Suprapubic skin (tissue), 4 donors: ENCODE results near the gene POLR3G. TPM values are rescaled to one million over a fixed set of nuclear protein-coding genes. Genes with fewer than 3 reads are reported as not detected.

Experiments used
- DNase-seq, 2 donors: peaks; one replicate each; pipeline ENCODE4 v3.0.0-alpha.2; 2019; ENCODE audit warnings: low spot score in 2 of 2
- H3K27ac ChIP-seq: fragments of 200-600 bp; sonication (generic); one replicate; pipeline ENCODE4 v1.5.1; 2019
- H3K27me3 ChIP-seq: fragments of 200-600 bp; sonication (generic); one replicate; pipeline ENCODE4 v1.5.1; 2019
- H3K36me3 ChIP-seq: fragments of 200-600 bp; sonication (generic); one replicate; pipeline ENCODE4 v1.5.1; 2019
- H3K4me1 ChIP-seq: fragments of 200-600 bp; sonication (generic); one replicate; pipeline ENCODE4 v1.5.1; 2019
- H3K4me3 ChIP-seq: fragments of 200-600 bp; sonication (generic); one replicate; pipeline ENCODE4 v1.5.1; 2019; ENCODE audit warnings: mild to moderate bottlenecking
- H3K9me3 ChIP-seq: fragments of 200-600 bp; sonication (generic); one replicate; pipeline ENCODE4 v1.5.1; 2019
- EP300 ChIP-seq: sonication (generic); formaldehyde crosslinking; IDR thresholded peaks from one replicate; pipeline ENCODE4 v1.6.1; 2017; ENCODE audit warnings: antibody characterized with exemption
- POLR2A ChIP-seq, 2 donors: fragments of 450-650 bp; IDR thresholded peaks; one replicate each; pipeline ENCODE4 v1.6.1; 2017; ENCODE audit warnings: antibody characterized with exemption in 2 of 2, mild to moderate bottlenecking in 2 of 2, moderate library complexity in 2 of 2
- POLR2AphosphoS5 ChIP-seq, 3 donors: sonication (generic); formaldehyde crosslinking; IDR thresholded peaks; one replicate each; pipeline ENCODE4 v1.6.1; 2017; ENCODE audit warnings: antibody characterized with exemption in 3 of 3
- WGBS: methylation state at CpG from one replicate; pipeline ENCODE4 v1.1.5; 2018; 5-methylcytosine and 5-hydroxymethylcytosine counted together
- total RNA-seq, 4 donors: library from RNA; depleted of rRNA; stranded (reverse); fragments of >200 nt; gene quantifications; one replicate each; pipeline ENCODE4 v1.1.0, GENCODE V29; 2016
- TF ChIP-seq, protein P1 (sequence below), 2 donors: fragments of 200-600 bp in 1 of 2; fragments of 450-650 bp in 1 of 2; sonication (generic) in 1 of 2; IDR thresholded peaks; one replicate each; pipeline ENCODE4 v1.5.1; 2016 to 2019; ENCODE audit warnings: antibody characterized with exemption in 2 of 2, mild to moderate bottlenecking in 1 of 2, moderate library complexity in 1 of 2

POLR3G gene
- total RNA-seq, 4 donors from 2014 or later, result 3.2 to 7.3 (median 4.9) TPM

DNA sequence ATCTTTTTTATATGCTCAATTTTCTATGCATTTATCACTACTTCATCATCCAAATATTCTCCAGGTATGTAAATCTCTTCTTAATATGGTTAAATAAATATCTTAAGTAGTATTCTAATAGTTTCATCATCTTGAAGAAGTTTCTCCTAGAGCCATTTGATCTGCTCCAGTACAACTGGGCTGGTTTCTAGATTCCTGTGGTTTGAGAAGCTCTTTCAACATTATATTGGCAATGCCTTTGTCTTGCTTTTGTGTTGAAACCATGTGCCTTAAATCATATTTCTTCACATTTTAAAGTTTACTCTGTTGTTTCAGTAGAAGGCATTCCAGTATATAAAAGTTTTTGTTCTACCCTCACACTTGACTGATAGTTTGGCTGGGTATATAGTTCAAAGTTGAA, 27.7 kb upstream of the POLR3G start:
- no peaks in the 10 kb centered on the region for H3K27me3 ChIP-seq
- DNase-seq, result no peak
- H3K27ac ChIP-seq, result no peak overlapping the region
- no peak overlapping the region for H3K4me3 ChIP-seq
- H3K4me1 ChIP-seq, result no peaks in the 10 kb centered on the region
- H3K9me3 ChIP-seq, result no peaks in the 10 kb centered on the region
- TF ChIP-seq POLR2A (IDR thresholded peaks at IDR 0.05), result no peak
- TF ChIP-seq, protein P1, sequence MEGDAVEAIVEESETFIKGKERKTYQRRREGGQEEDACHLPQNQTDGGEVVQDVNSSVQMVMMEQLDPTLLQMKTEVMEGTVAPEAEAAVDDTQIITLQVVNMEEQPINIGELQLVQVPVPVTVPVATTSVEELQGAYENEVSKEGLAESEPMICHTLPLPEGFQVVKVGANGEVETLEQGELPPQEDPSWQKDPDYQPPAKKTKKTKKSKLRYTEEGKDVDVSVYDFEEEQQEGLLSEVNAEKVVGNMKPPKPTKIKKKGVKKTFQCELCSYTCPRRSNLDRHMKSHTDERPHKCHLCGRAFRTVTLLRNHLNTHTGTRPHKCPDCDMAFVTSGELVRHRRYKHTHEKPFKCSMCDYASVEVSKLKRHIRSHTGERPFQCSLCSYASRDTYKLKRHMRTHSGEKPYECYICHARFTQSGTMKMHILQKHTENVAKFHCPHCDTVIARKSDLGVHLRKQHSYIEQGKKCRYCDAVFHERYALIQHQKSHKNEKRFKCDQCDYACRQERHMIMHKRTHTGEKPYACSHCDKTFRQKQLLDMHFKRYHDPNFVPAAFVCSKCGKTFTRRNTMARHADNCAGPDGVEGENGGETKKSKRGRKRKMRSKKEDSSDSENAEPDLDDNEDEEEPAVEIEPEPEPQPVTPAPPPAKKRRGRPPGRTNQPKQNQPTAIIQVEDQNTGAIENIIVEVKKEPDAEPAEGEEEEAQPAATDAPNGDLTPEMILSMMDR (IDR thresholded peaks at IDR 0.05), result no peak
- TF ChIP-seq POLR2AphosphoS5 (IDR thresholded peaks at IDR 0.05), result no peak
- no peak for TF ChIP-seq EP300
- no peaks in the 10 kb centered on the region for H3K36me3 ChIP-seq

GRCh38 chr5:90461288-90461687, 13.4 kb upstream of the POLR3G start:
- Histone ChIP-seq H3K27ac (no peak overlapping the region), H3K36me3 (no peaks in the 10 kb centered on the region), H3K4me3 (no peak overlapping the region), H3K27me3 (no peaks in the 10 kb centered on the region), H3K9me3 (no peaks in the 10 kb centered on the region), H3K4me1 (no peaks in the 10 kb centered on the region)
- no peak for DNase-seq
- TF ChIP-seq POLR2A (IDR thresholded peaks at IDR 0.05) (no peak), EP300 (no peak), POLR2AphosphoS5 (IDR thresholded peaks at IDR 0.05) (no peak)
- TF ChIP-seq, protein P1 (IDR thresholded peaks at IDR 0.05), result no peak
- WGBS, result 75% methylated on average over 4 of the region's 4 CpGs

DNA sequence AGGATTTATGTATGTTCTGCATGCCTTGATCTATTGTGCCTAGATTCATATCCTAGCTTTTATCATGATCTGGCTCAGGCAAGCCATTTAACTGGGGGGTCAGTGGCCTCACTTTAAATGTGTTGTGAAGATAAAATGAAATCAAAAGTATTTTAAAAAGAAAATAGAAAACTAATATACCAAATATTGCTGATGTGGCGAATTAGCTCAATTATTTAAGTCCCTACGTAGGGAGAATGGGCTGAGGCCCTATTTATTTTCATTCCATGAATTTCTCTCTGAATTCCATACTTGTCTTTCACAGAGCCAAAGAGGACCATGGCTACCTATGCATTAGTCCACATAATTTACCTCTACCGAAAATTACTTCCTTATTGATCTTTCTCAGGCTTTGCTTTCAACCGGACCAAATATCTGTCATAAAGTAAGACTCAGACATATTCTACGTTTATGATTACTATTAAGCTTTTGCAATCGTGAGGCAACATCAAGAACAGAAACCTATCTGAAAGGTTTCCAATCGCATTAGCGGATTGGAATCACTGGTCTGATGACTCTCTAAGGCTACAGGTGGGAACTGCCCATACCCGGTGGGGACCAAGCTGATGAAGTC, 1.8 kb upstream of the POLR3G start:
- Histone ChIP-seq H3K9me3 (no peaks in the 10 kb centered on the region), H3K27ac (no peak overlapping the region), H3K36me3 (no peaks in the 10 kb centered on the region), H3K4me3 (peak overlapping the region; percentile 87), H3K27me3 (no peaks in the 10 kb centered on the region), H3K4me1 (peaks cover 43% of the 10 kb centered on the region)
- 47% methylated on average over 9 of the region's 9 CpGs for WGBS
- DNase-seq, result no peak
- TF ChIP-seq POLR2A (IDR thresholded peaks at IDR 0.05) (no peak), POLR2AphosphoS5 (IDR thresholded peaks at IDR 0.05) (no peak), EP300 (no peak)
- TF ChIP-seq, protein P1 (IDR thresholded peaks at IDR 0.05), result no peak

- TF ChIP-seq POLR2A (IDR thresholded peaks at IDR 0.05), result no peak
- TF ChIP-seq POLR2AphosphoS5 (IDR thresholded peaks at IDR 0.05), result no peak
- no peak for TF ChIP-seq EP300
- TF ChIP-seq, protein P1 (IDR thresholded peaks at IDR 0.05), result no peak
- Histone ChIP-seq H3K9me3 (no peaks in the 10 kb centered on the region), H3K27me3 (no peaks in the 10 kb centered on the region), H3K4me1 (peaks cover 43% of the 10 kb centered on the region), H3K36me3 (no peaks in the 10 kb centered on the region), H3K27ac (peak overlapping the region; percentile 88), H3K4me3 (peak overlapping the region; percentile 87)
- under 1% methylated on average over 24 of the region's 56 CpGs for WGBS
- no peak for DNase-seq
These were observed 1.0 kb upstream of the POLR3G start for GRCh38 chr5:90473396-90474234.

- Histone ChIP-seq H3K27ac (no peak overlapping the region), H3K4me3 (peak overlapping the region; percentile 87), H3K4me1 (peaks cover 43% of the 10 kb centered on the region), H3K9me3 (no peaks in the 10 kb centered on the region), H3K27me3 (no peaks in the 10 kb centered on the region), H3K36me3 (no peaks in the 10 kb centered on the region)
- 63% methylated on average over 17 of the region's 17 CpGs for WGBS
- no peak for TF ChIP-seq EP300
- no peak for TF ChIP-seq POLR2A (IDR thresholded peaks at IDR 0.05)
- no peak for TF ChIP-seq POLR2AphosphoS5 (IDR thresholded peaks at IDR 0.05)
- TF ChIP-seq, protein P1 (IDR thresholded peaks at IDR 0.05), result no peak
- DNase-seq, result no peak
These were observed 844 bp downstream of the POLR3G start for GRCh38 chr5:90475436-90475980.
